Measurements from ENCODE around the gene TBRG1. TPM values are rescaled to one million over a fixed set of nuclear protein-coding genes. Genes with fewer than 3 reads are reported as not detected.

TBRG1 gene
- total RNA-seq, 1 experiment from 2014 or later, result 21.6 TPM

Small RNA genes lying within 50 kb of the gene (small RNA-seq; reads per million reads assigned to genes)
- gene RNA5SP352, result not detected

Other genes starting within 250 kb of the TBRG1 start
- not detected in 2 replicates for gene OR8B2, start 238.4 kb upstream of the TBRG1 start, total RNA-seq (2014; rRNA removed; shearing (Covaris generic); ENCODE audit: low replicate concordance)
- gene OR8B3, start 223.8 kb upstream of the TBRG1 start, total RNA-seq (2014; rRNA removed; shearing (Covaris generic); ENCODE audit: low replicate concordance), result not detected in 2 replicates
- gene OR8B4, start 198.0 kb upstream of the TBRG1 start, total RNA-seq (2014; rRNA removed; shearing (Covaris generic); ENCODE audit: low replicate concordance), result not detected in 2 replicates
- not detected in 2 replicates for gene OR8B8, start 177.2 kb upstream of the TBRG1 start, total RNA-seq (2014; rRNA removed; shearing (Covaris generic); ENCODE audit: low replicate concordance)
- not detected in 2 replicates for gene OR8B12, start 79.2 kb upstream of the TBRG1 start, total RNA-seq (2014; rRNA removed; shearing (Covaris generic); ENCODE audit: low replicate concordance)
- gene OR8A1, start 52.9 kb upstream of the TBRG1 start, total RNA-seq (2014; rRNA removed; shearing (Covaris generic); ENCODE audit: low replicate concordance), result not detected in 2 replicates
- gene PANX3, start 11.4 kb upstream of the TBRG1 start, total RNA-seq (2014; rRNA removed; shearing (Covaris generic); ENCODE audit: low replicate concordance), result not detected in 2 replicates
- gene SIAE, start 50.9 kb downstream of the TBRG1 start, total RNA-seq (2014; rRNA removed; shearing (Covaris generic); ENCODE audit: low replicate concordance), result 0.47 and 0.89 TPM in 2 replicates
- gene SPA17, start 51.0 kb downstream of the TBRG1 start, total RNA-seq (2014; rRNA removed; shearing (Covaris generic); ENCODE audit: low replicate concordance), result 1.2 and 10.4 TPM in 2 replicates
- gene NRGN, start 117.1 kb downstream of the TBRG1 start, total RNA-seq (2014; rRNA removed; shearing (Covaris generic); ENCODE audit: low replicate concordance), result 0.97 TPM in 1 of 2 replicates, not detected in the other
- not detected in 2 replicates for gene VSIG2, start 129.4 kb downstream of the TBRG1 start, total RNA-seq (2014; rRNA removed; shearing (Covaris generic); ENCODE audit: low replicate concordance)
- not detected in 2 replicates for gene ESAM, start 139.4 kb downstream of the TBRG1 start, total RNA-seq (2014; rRNA removed; shearing (Covaris generic); ENCODE audit: low replicate concordance)
- 5.2 and 7.6 TPM in 2 replicates for gene MSANTD2, start 177.5 kb downstream of the TBRG1 start, total RNA-seq (2014; rRNA removed; shearing (Covaris generic); ENCODE audit: low replicate concordance)
- 6.6 and 13.8 TPM in 2 replicates for gene ROBO3, start 242.6 kb downstream of the TBRG1 start, total RNA-seq (2014; rRNA removed; shearing (Covaris generic); ENCODE audit: low replicate concordance)